H1 (cell line): ENCODE data around the gene TTLL1. TPM values are rescaled to one million over a fixed set of nuclear protein-coding genes. Genes with fewer than 3 reads are reported as not detected.

Experiments
- CTCF ChIA-PET: fragments of 300-600 bp; sonication (Branson Sonifier 250); formaldehyde crosslinking; loops from one replicate; lab custom pipeline; 2021; ENCODE audit not compliant: partially characterized antibody; lab: Charles Lee
- POLR2A ChIA-PET: fragments of 300-600 bp; sonication (Branson Sonifier 250); formaldehyde crosslinking; loops from one replicate; lab custom pipeline; 2021; ENCODE audit warnings: inconsistent platforms; ENCODE audit not compliant: partially characterized antibody; lab: Charles Lee
- DNase-seq, 2 experiments: peaks; one replicate each; pipeline versions ENCODE4 v3.0.0 to v3.0.0-alpha.2; 2010 to 2022; ENCODE audit warnings: low spot score in 2 of 2, low read depth in 1 of 2, mixed read lengths in 1 of 2
- FAIRE-seq: peaks from 2 replicates; lab custom pipeline; 2011; peaks lifted over from hg19 to GRCh38; lab: Jason Lieb, UNC
- H2AFZ ChIP-seq: 2 replicates; pipeline ENCODE4 v1.8.1; 2012; ENCODE audit warnings: low read length, inconsistent platforms
- H2AK5ac ChIP-seq: 2 replicates; pipeline ENCODE4 v1.6.1; 2013; ENCODE audit warnings: low read depth, low read length
- H2BK120ac ChIP-seq: replicated peaks from 2 replicates; pipeline ENCODE3; 2013; ENCODE audit warnings: low read depth, low read length, inconsistent platforms
- H2BK12ac ChIP-seq: 2 replicates; pipeline ENCODE4 v1.6.1; 2013; ENCODE audit warnings: low read depth, low read length
- H2BK15ac ChIP-seq: 2 replicates; pipeline ENCODE4 v1.6.1; 2013; ENCODE audit warnings: low read length
- H2BK20ac ChIP-seq: 2 replicates; pipeline ENCODE4 v1.6.1; 2013; ENCODE audit warnings: low read length
- H2BK5ac ChIP-seq: 2 replicates; pipeline ENCODE4 v1.6.1; 2013; ENCODE audit warnings: low read depth, low read length
- H3K14ac ChIP-seq: 2 replicates; pipeline ENCODE4 v1.6.1; 2013; ENCODE audit warnings: inconsistent platforms; ENCODE audit not compliant: insufficient read length
- H3K18ac ChIP-seq: 2 replicates; pipeline ENCODE4 v1.6.1; 2013; ENCODE audit warnings: low read length; ENCODE audit errors: extremely low read depth
- H3K23ac ChIP-seq: 2 replicates; pipeline ENCODE4 v1.6.1; 2013; ENCODE audit warnings: inconsistent platforms; ENCODE audit not compliant: insufficient read length
- H3K23me2 ChIP-seq: 2 replicates; pipeline ENCODE4 v1.6.1; 2013; ENCODE audit warnings: low read depth, low read length
- H3K27ac ChIP-seq: 2 replicates; pipeline ENCODE4 v1.6.1; 2011; ENCODE audit warnings: low read depth, low read length, inconsistent platforms
- H3K27me3 ChIP-seq, 4 experiments: replicated peaks in 1 of 4; 1 replicate in 1 of 4; 2 replicates in 3 of 4; pipeline versions ENCODE4 v1.6.1 to v1.8.1; 2011 to 2013; ENCODE audit warnings: low read length in 3 of 4, mild to moderate bottlenecking in 3 of 4, inconsistent platforms in 2 of 4, mixed read lengths in 2 of 4, moderate library complexity in 1 of 4; ENCODE audit not compliant: control insufficient read depth in 3 of 4, insufficient read depth in 3 of 4; ENCODE audit errors: extremely low read depth in 1 of 4
- H3K36me3 ChIP-seq, 4 experiments: 2 replicates each; pipeline versions ENCODE4 v1.6.1 to v1.8.1; 2011 to 2013; ENCODE audit warnings: mild to moderate bottlenecking in 4 of 4, low read length in 3 of 4, moderate library complexity in 2 of 4, control low read depth in 1 of 4, inconsistent platforms in 1 of 4; ENCODE audit not compliant: insufficient read depth in 4 of 4, control insufficient read depth in 2 of 4
- H3K4ac ChIP-seq: replicated peaks from 2 replicates; pipeline ENCODE3; 2013; ENCODE audit warnings: low read length, low read depth, mixed read lengths, inconsistent platforms; ENCODE audit not compliant: insufficient read length
- H3K4me1 ChIP-seq, 4 experiments: replicated peaks in 1 of 4; 1 replicate in 1 of 4; 2 replicates in 3 of 4; pipeline versions ENCODE4 v1.6.1 to v1.8.1; 2011 to 2013; ENCODE audit warnings: low read length in 3 of 4, inconsistent platforms in 2 of 4, mixed read lengths in 1 of 4; ENCODE audit not compliant: insufficient read depth in 4 of 4, control insufficient read depth in 3 of 4
- H3K4me2 ChIP-seq, 2 experiments: 2 replicates each; pipeline versions ENCODE4 v1.6.1 to v1.8.1; 2011 to 2013; ENCODE audit warnings: low read depth in 2 of 2, low read length in 2 of 2, control low read depth in 1 of 2, inconsistent platforms in 1 of 2, mild to moderate bottlenecking in 1 of 2; ENCODE audit not compliant: insufficient read depth in 1 of 2
- H3K4me3 ChIP-seq, 4 experiments: fragments of 200-600, 300-600 bp in 1 of 4; sonication (generic), shearing (Covaris generic), sonication (Bioruptor Twin) in 1 of 4; 2 replicates each; pipeline versions ENCODE4 v1.5.1 to v1.8.1; 2011 to 2016; ENCODE audit warnings: low read length in 4 of 4, low read depth in 3 of 4, control low read depth in 2 of 4, inconsistent platforms in 2 of 4, mild to moderate bottlenecking in 2 of 4, mixed read lengths in 1 of 4, moderate library complexity in 1 of 4; ENCODE audit not compliant: insufficient read depth in 2 of 4; ENCODE audit errors: extremely low read depth in 1 of 4
- H3K56ac ChIP-seq: replicated peaks from 2 replicates; pipeline ENCODE3; 2013; ENCODE audit warnings: low read depth, mild to moderate bottlenecking, mixed read lengths, low read length, inconsistent platforms; ENCODE audit not compliant: insufficient read length
- H3K79me1 ChIP-seq: 2 replicates; pipeline ENCODE4 v1.6.1; 2013; ENCODE audit warnings: low read depth, low read length, control low read depth
- H3K79me2 ChIP-seq, 2 experiments: 2 replicates each; pipeline versions ENCODE4 v1.6.1 to v1.8.1; 2012 to 2013; ENCODE audit warnings: low read length in 2 of 2, mild to moderate bottlenecking in 2 of 2, inconsistent platforms in 1 of 2; ENCODE audit not compliant: insufficient read depth in 2 of 2, control insufficient read depth in 1 of 2
- H3K9ac ChIP-seq, 4 experiments: replicated peaks in 1 of 4; 1 replicate in 1 of 4; 2 replicates in 3 of 4; pipeline versions ENCODE4 v1.6.1 to v1.8.1; 2011 to 2013; ENCODE audit warnings: low read depth in 3 of 4, low read length in 3 of 4, control low read depth in 2 of 4, mild to moderate bottlenecking in 2 of 4, moderate library complexity in 2 of 4, inconsistent platforms in 1 of 4; ENCODE audit errors: extremely low read depth in 1 of 4
- H3K9me3 ChIP-seq, 2 experiments: 2 replicates each; pipeline versions ENCODE4 v1.6.1 to v1.8.1; 2012 to 2013; ENCODE audit warnings: mild to moderate bottlenecking in 2 of 2, moderate library complexity in 2 of 2, control low read depth in 1 of 2, inconsistent platforms in 1 of 2, low read depth in 1 of 2, low read length in 1 of 2, mixed read lengths in 1 of 2; ENCODE audit not compliant: insufficient read depth in 2 of 2
- H4K20me1 ChIP-seq, 2 experiments: replicated peaks in 1 of 2; 2 replicates each; pipeline versions ENCODE3 to v1.8.1; 2011 to 2013; ENCODE audit warnings: inconsistent platforms in 2 of 2, low read length in 2 of 2, mild to moderate bottlenecking in 1 of 2; ENCODE audit not compliant: insufficient read depth in 2 of 2, control insufficient read depth in 1 of 2
- H4K5ac ChIP-seq: 2 replicates; pipeline ENCODE4 v1.6.1; 2013; ENCODE audit warnings: low read length, low read depth, mixed read lengths, inconsistent platforms; ENCODE audit not compliant: insufficient read length
- H4K8ac ChIP-seq: 2 replicates; pipeline ENCODE4 v1.8.0; 2013; ENCODE audit warnings: mild to moderate bottlenecking, moderate library complexity, low read length, inconsistent platforms; ENCODE audit not compliant: insufficient read depth; ENCODE audit errors: extremely low read depth
- H4K91ac ChIP-seq: replicated peaks from 2 replicates; pipeline ENCODE3; 2013; ENCODE audit warnings: low read length, mixed read lengths, inconsistent platforms; ENCODE audit not compliant: insufficient read length
- JUN ChIP-seq: IDR thresholded peaks from 2 replicates; pipeline ENCODE4 v1.6.1; 2011; ENCODE audit warnings: low read depth, mild to moderate bottlenecking, improper control_type of control experiment, low read length
- SIN3A ChIP-seq, 2 experiments: IDR thresholded peaks in 1 of 2; conservative IDR thresholded peaks in 1 of 2; 2 replicates each; pipeline ENCODE4 v1.6.1; 2011 to 2012; ENCODE audit warnings: low read length in 2 of 2, improper control_type of control experiment in 1 of 2, low read depth in 1 of 2, mild to moderate bottlenecking in 1 of 2
- SIX5 ChIP-seq: IDR thresholded peaks from 2 replicates; pipeline ENCODE4 v1.6.1; 2011; ENCODE audit warnings: mild to moderate bottlenecking, low read depth, low read length
- TBP ChIP-seq: IDR thresholded peaks from 2 replicates; pipeline ENCODE4 v1.6.1; 2011; ENCODE audit warnings: low read depth, low read length, improper control_type of control experiment
- TEAD4 ChIP-seq: IDR thresholded peaks from 2 replicates; pipeline ENCODE4 v1.6.1; 2012; ENCODE audit warnings: low read depth, low read length, inconsistent platforms, mixed read lengths
- WGBS, 2 experiments: shearing (Covaris generic) in 1 of 2; methylation state at CpG; one replicate each; pipeline versions ENCODE4 v1.1.6 to v1.1.7; 2013 to 2015; ENCODE audit warnings: low lambda C conversion rate in 2 of 2, mixed read lengths in 2 of 2, inconsistent platforms in 1 of 2, low coverage in 1 of 2, missing lambda C conversion rate in 1 of 2; ENCODE audit not compliant: insufficient replicate concordance in 2 of 2, insufficient coverage in 1 of 2, insufficient read length in 1 of 2; ENCODE audit errors: extremely low coverage in 1 of 2, missing lambda C conversion rate in 1 of 2; 5-methylcytosine and 5-hydroxymethylcytosine counted together
- polyA plus RNA-seq, 7 experiments: library from polyadenylated mRNA; depleted of rRNA in 3 of 7; stranded (reverse) in 5 of 7; unstranded in 2 of 7; fragments of >200 nt in 5 of 7; fragments of 200-250 nt in 2 of 7; gene quantifications; 1 replicate in 5 of 7; 2 replicates in 1 of 7; 4 replicates in 1 of 7; pipeline versions ENCODE4 v1.2.1 to v1.2.3, GENCODE V29; 2011 to 2013; ENCODE audit warnings: missing spikeins in 2 of 7, mixed read lengths in 2 of 7
- total RNA-seq: library from RNA; stranded (reverse); fragmentation: NEBNext Ultra II Directional; extraction: Animal tissue kit (Norgen Biotek cat#: 25700); gene quantifications from 2 replicates; pipeline ENCODE4 v1.2.1, GENCODE V29; 2021
- TF ChIP-seq, protein P1 (sequence below): IDR thresholded peaks from 2 replicates; pipeline ENCODE4 v1.6.1; 2011; ENCODE audit warnings: low read depth, mild to moderate bottlenecking, low read length; ENCODE audit not compliant: insufficient read depth
- TF ChIP-seq, protein P2 (sequence below): IDR thresholded peaks from 2 replicates; pipeline ENCODE4 v1.6.1; 2012; ENCODE audit warnings: inconsistent platforms

Gene TTLL1
- total and polyA plus RNA-seq, 2 of the 8 experiments (the other 6 are each of a cell fraction or from before 2014, with no cell fraction given): 5.0 to 13.8 TPM

DNA sequence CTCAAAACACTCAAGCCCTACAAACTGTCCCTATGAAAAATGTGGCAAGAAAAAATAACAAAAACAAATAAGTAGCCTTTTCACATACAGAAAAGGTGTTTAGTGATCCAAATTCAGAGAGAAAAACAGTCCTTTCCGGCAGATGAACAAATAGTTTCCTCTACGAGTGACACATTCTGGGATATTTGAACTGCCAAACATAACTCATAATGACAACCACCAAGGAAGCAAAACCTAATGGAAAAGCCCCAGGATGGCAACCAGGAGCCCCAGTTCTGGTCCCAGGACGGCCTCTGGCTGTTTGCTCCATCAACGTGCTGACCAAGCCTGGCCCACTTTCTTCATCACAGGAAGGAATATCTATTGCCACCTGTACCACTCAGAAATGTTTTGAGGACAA lies 80.3 kb downstream of the TTLL1 start:
- H3K14ac ChIP-seq: no peak overlapping the region
- ChIA-PET CTCF (interaction anchor here (1.0 to 1.7 kb wide), 2 partner anchors 17 to 29 kb away, joined by 3 read pairs; no protein-coding TSS in a partner anchor), POLR2A (interaction anchor here (8.8 kb wide), 1 partner anchor 6 kb away, joined by 94 read pairs; the partner anchor contains the start of gene PACSIN2)
- H3K79me1 ChIP-seq: peaks cover 25% of the 10 kb centered on the region
- no peak overlapping the region for H2BK5ac ChIP-seq
- TF ChIP-seq SIX5 (no peak), JUN (no peak), SIN3A (conservative IDR thresholded peaks at IDR 0.05 in 1 of 2, IDR thresholded peaks at IDR 0.05 in 1 of 2; ENCODE audit: low read depth in 1 of 2, low read length in 2 of 2) (no peak), TEAD4 (no peak), TBP (no peak)
- TF ChIP-seq, protein P1, sequence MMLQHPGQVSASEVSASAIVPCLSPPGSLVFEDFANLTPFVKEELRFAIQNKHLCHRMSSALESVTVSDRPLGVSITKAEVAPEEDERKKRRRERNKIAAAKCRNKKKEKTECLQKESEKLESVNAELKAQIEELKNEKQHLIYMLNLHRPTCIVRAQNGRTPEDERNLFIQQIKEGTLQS: no peak
- TF ChIP-seq, protein P2, sequence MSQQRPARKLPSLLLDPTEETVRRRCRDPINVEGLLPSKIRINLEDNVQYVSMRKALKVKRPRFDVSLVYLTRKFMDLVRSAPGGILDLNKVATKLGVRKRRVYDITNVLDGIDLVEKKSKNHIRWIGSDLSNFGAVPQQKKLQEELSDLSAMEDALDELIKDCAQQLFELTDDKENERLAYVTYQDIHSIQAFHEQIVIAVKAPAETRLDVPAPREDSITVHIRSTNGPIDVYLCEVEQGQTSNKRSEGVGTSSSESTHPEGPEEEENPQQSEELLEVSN: no peak
- no peak overlapping the region for H3K4me2 ChIP-seq
- H3K18ac ChIP-seq: no peak overlapping the region
- no peak overlapping the region for H2AFZ ChIP-seq
- H4K91ac ChIP-seq: no peak overlapping the region
- H3K9ac ChIP-seq: no peak overlapping the region
- H3K23ac ChIP-seq: no peak overlapping the region
- no peak overlapping the region for H2AK5ac ChIP-seq
- H3K27me3 ChIP-seq: no peaks in the 10 kb centered on the region
- 91% methylated on average over 4 of the region's 4 CpGs; no CpG with 5 or more reads in 1 of the 2 experiments for WGBS, 2 experiments
- no peak overlapping the region for H2BK120ac ChIP-seq
- peaks cover 31 to 100% of the 10 kb centered on the region in 2 experiments for H3K79me2 ChIP-seq
- DNase-seq (no peak), FAIRE-seq (no peak)
- H3K4ac ChIP-seq: no peak overlapping the region
- H4K20me1 ChIP-seq: peaks cover 18 to 33% of the 10 kb centered on the region in 2 experiments
- no peak overlapping the region for H2BK12ac ChIP-seq
- no peak overlapping the region for H3K27ac ChIP-seq
- peaks cover 8 to 33% (median 21%) of the 10 kb centered on the region in 4 experiments for H3K4me1 ChIP-seq
- no peak overlapping the region for H4K8ac ChIP-seq
- no peak overlapping the region for H3K4me3 ChIP-seq
- no peaks in the 10 kb centered on the region for H3K36me3 ChIP-seq
- H3K23me2 ChIP-seq: peaks cover 4% of the 10 kb centered on the region; the same call in 1 of the 2 replicates
- no peak overlapping the region for H2BK15ac ChIP-seq
- no peak overlapping the region for H2BK20ac ChIP-seq
- no peaks in the 10 kb centered on the region for H3K9me3 ChIP-seq
- no peak overlapping the region for H3K56ac ChIP-seq
- no peak overlapping the region for H4K5ac ChIP-seq
